ENCODE results near the gene RRP7A.
A peak's percentile ranks its signal among the peaks of the same experiment; 100 is the strongest.
"Not testable (repeated sequence)": the region's sequence is repeated elsewhere in the genome, so short reads cannot be mapped to it uniquely, and the experiment has no call there.

RRP7A gene

GRCh38 chr22:42519525-42520401, at the start of gene RRP7A:
RRP7A (minus strand) TSS chr22:42519796; CDS start chr22:42519786, 10 bp downstream.
- peak; percentile 82 for DNase-seq

DNA sequence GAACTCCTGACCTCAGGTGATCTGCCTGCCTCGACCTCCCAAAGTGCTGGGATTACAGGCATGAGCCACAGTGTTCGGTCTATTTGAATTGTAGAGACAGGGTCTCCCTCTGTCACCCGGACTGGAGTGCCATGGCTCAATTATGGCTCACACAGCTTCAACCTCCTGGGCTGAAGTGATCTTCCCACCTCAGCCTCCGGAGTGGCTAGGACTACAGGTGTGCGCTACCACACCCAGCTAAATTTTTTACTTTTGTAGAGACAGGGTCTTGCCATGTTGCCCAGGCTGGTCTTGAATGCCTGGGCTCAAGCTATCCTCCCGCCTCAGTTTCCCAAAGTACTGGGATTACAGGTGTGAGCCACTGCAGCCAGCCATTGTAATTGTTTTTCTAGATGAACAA, 48.4 kb upstream of the RRP7A start:
- not testable (repeated sequence) for DNase-seq

GRCh38 chr22:42565956-42566355, 46.4 kb upstream of the RRP7A start:
- DNase-seq, result no peak

- DNase-seq, result no peak
Measured at GRCh38 chr22:42564699-42565098, 45.1 kb upstream of the RRP7A start.

DNA sequence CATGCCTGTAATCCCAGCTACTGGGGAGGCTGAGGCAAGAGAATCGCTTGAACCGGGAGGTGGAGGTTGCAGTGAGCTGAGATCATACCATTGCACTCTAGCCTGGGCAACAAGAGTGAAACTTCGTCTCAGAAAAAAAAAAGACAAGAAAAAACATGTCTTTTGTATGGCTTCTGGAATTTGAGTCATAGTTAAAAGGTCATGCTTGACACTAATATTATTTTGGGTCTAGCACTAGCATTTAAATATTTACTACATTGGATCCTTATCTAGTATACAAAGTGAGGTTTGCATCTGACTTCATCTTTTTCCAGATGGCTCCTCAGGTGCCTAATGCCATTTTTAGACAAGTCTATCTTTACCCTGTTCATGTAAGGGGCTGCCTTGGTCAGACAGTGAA, 44.3 kb upstream of the RRP7A start:
- DNase-seq, result not testable (repeated sequence)

- DNase-seq, result no peak
Measured at GRCh38 chr22:42562684-42563083, 43.1 kb upstream of the RRP7A start.

- DNase-seq, result no peak
Measured at GRCh38 chr22:42562279-42562678, 42.7 kb upstream of the RRP7A start.

DNA sequence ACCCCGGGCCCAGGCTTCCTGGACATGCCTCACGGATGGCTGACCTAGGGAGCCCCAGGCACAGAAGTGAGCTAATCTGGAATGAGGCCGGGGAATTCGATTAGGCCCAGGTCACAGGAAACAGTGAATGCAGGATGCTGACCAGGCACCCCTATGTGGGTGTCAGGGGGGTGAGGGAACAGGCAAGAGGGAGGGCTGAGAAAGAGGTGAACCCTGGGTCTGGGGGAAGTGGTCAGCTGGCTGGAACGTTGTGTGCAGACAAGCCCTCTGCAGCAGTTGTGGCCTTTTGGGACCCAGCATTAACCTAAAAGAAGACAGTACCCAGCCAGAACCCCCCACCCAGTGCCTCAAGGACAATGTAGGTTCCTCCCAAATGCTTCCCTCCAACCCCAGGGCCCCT, 42.3 kb upstream of the RRP7A start:
- DNase-seq, result no peak

- DNase-seq, result peak; percentile 20
Measured at GRCh38 chr22:42560781-42561180, 41.2 kb upstream of the RRP7A start.

DNA sequence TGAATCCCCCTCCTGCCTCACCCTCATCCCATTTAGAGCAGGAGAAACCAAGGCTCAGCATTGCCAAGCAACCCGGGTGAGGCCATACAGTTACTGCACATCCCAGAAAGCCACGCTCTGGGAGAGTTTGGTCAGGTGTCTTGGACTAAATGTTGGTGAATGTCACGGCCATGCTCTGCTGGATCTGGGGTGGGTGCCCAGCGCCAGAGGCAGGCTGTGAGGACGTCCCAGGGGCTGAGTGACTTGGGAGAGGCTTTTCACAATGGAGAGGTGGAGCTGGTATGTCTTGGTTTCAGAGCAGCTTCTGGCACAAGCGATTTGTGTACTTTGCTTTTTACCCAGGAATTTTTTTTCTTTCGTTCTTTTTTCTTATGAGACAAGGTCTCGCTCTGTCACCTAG, 40.8 kb upstream of the RRP7A start:
- no peak for DNase-seq

DNA sequence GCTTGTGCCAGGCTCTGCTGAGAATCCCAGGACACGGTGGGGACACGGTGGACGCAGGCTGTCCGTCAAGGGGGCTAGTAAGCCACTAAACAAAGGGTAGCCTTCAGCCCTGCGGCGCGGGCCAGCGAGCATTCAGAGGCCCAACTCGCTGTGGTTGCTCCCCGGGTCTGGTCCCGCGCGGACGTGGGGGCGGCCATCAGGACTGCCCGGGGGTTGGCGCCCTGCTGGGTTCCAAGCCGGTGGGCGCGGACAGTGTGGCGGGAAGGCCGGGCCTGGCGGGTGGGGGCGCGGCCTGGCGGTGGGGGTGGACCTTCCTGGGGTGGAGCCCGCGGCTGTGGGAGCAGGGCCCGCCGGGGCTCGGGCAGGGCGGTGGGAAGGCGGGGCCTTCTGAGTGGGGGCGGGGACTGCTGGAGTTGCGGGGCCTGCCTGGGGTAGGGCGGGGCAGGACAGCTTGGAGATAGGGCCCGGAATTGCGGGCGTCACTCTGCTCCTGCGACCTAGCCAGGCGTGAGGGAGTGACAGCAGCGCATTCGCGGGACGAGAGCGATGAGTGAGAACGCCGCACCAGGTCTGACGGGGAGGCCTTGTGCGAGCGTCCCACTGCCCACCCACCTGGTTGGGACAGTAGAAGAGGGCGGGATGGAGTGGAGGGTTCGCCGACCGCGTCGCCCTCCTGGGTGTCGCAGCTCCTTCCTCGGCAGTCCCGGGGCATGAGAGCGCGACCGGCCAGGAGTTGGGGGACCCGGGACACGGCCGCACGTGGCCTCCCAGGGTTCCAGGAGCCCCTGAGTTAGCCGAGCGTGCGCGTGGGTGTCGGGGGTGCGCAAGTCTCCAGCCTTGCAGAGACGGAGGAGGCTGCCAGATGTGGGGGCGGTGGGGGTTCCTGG, 34.1 kb upstream of the RRP7A start, which contains the start of gene SERHL2:
TSS of gene SERHL2 (plus strand) at position 482 of the 887 bp plus-strand sequence. CDS start at position 547, 65 bp downstream.
- DNase-seq, result peak; percentile 89

- not testable (repeated sequence) for DNase-seq
Measured at GRCh38 chr22:42552294-42552647, 32.7 kb upstream of the RRP7A start.

DNA sequence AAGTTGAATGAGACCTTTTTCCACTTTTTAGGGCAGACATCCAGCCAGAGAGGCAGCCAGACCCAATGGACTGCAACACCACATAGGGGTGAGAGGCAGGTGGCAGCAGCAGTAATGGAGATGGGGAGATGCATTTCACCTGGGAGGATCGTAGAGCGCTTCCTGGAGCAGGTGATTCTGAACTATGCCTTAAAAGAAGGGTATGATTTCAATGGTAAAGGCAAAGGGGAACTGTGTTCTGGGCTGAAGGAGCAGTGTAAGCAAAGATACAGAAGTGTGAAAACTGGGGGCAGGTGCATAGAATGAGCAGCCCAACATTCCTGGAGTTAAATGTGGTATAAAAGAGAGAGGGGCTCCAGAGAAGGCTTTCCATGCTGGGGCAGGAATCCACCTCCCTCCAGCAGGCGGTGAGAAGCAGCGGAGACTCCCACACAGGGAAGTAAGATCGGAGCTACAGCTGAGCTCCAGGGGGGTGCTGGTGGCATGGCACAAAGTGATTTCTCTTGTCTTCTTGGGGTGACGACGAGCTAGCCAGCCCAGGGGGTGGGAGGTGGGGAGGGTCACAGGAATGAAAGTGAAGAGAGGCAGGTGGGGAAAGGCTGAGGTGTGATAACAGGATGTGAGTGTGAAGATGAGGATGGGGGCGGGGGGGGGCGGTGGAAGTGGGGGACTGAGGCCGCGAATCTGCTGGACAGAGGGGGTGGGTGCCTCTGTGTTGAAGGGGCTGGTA, 29.9 kb upstream of the RRP7A start:
- DNase-seq, result no peak

GRCh38 chr22:42548597-42549330, 29.2 kb upstream of the RRP7A start:
- no peak for DNase-seq

DNA sequence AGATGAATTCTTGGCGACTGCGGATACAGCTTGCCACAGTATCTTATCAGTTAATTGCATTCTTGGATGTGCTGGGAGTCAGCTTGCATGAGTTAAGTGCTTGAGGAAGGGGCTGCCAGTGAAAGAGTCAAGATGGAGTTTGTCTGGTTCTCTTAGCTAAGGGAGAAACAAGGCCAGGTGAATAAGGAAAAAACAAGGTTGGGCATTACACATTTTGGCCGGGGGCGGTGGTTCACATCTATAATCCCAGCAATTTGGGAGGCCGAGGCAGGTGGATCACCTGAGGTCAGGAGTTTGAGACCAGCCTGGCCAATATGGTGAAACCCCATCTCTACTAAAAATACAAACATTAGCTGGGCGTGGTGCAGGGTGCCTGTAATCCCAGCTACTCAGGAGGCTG, 28.5 kb upstream of the RRP7A start:
- DNase-seq, result not testable (repeated sequence)

DNA sequence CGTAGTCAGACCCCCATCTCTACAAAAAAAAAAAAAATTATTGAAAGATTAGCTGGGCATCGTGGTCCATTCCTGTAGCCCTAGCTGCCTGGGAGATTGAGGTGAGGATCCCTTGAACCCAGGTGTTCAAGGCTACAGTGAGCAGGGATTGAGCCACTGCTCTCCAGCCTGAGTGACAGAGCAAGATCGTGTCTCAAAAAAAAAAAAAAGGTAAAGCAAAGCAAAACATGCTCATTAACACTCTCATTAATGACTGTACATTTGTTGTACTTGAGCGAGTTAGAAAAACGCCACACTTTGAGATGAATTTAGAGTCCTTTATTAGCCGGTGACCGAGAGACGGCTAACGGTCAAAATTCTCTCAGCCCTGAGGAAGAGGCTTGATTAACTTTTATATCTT, 28.0 kb upstream of the RRP7A start:
- DNase-seq, result no peak

DNA sequence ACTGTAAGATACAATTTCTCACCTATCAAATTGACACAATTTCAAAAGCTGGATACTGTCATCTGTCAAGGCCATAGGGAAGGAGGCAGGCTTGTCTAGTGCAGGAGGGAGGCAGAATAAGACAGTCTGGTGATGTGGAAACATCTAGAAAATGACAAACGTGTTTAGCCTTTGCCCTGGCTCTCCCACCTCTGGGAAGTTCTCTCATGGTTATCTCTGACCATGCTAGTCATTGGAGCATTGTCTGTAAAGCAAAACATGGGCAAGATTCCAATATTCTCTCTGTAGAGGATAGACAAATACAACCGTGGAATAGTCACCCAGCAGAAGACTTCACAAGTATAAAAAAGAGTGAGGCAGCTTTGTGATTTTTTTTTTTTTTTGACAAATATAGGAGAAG, 25.1 kb upstream of the RRP7A start:
- DNase-seq, result no peak

DNA sequence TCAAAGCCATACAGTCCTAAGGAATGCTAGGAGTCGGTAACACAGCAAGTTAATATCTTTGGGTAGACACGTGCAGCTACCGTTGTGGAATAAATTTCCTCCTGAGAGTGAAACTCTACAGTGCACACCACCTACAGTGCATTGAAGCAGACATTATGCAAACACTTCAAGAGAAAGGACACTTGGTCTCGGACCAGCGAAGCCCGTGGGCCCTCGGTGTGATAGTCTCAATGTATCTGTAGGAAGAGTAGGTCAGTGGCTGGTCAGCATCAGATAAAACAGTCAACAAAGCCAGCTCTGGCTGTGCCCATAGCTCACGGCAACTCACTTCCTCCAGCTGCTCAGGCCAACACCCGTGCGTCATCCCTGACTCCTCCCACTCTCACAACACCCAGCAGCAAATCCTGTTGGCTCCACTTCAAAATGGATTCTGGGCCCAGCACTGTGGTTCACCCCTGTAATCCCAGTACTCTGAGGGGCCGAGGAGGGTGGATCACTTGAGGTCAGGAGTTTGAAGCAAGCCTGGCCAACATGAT, 19.7 kb upstream of the RRP7A start:
- not testable (repeated sequence) for DNase-seq

DNA sequence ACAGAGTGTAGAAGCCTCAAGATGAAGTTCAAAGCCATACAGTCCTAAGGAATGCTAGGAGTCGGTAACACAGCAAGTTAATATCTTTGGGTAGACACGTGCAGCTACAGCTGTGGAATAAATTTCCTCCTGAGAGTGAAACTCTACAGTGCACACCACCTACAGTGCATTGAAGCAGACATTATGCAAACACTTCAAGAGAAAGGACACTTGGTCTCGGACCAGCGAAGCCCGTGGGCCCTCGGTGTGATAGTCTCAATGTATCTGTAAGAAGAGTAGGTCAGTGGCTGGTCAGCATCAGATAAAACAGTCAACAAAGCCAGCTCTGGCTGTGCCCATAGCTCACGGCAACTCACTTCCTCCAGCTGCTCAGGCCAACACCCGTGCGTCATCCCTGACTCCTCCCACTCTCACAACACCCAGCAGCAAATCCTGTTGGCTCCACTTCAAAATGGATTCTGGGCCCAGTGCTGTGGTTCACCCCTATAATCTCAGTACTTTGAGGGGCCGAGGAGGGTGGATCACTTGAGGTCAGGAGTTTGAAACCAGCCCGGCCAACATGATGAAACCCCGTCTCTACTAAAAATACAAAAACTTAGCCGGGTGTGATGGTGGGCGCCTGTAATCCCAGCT, 17.7 kb upstream of the RRP7A start:
- DNase-seq, result not testable (repeated sequence)

DNA sequence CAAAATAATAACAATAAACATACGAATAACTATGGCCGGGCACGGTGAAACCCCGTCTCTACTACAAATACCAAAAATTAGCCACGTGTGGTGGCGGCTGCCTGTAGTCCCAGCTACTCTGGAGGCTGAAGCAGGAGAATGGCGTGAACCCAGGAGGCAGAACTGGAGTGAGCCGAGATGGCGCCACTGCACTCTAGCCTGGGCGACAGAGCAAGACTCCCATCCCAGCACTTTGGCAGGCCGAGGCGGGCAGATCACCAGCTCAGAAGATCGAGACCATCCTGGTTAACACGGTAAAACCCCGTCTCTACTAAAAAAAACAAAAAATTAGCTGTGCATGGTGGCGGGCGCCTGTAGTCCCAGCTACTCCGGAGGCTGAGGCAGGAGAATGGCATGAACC, 17.0 kb upstream of the RRP7A start:
- not testable (repeated sequence) for DNase-seq

DNA sequence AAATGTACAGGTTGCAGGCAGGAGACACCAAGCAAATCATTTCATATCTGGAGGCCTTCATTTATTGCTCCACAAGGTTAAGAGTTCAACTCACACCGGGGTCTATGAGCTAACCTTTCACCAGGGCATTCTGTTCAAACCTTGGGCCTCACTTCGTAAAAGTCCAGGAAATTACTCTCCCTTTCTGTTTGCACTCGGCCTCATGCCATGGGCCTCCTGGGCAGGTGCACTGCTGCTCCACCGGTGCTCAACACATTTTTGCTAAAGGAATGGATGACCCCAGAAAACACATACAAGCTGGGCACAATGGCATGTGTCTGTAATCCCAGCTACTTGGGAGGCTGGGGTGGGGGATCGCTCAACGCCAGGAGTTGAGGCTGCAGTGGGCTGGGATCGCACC, 16.6 kb upstream of the RRP7A start:
- DNase-seq, result no peak

Data from CD4-positive, alpha-beta T cell treated with Interleukin-10 for 1 hour (primary cell).